GM06990 (cell line): ENCODE measurements around the gene JAM3.

Experiments
- DNase-seq: peaks from one replicate; pipeline ENCODE4 v3.0.0-alpha.2; 2011; ENCODE audit not compliant: insufficient read length; ENCODE audit errors: extremely low read depth
- H3K27me3 ChIP-seq: replicated peaks from 2 replicates; pipeline ENCODE4 v1.6.0; 2011; ENCODE audit warnings: low read length; ENCODE audit not compliant: control insufficient read depth, insufficient read depth
- H3K36me3 ChIP-seq: 2 replicates; pipeline ENCODE4 v1.5.1; 2011; ENCODE audit warnings: low read length; ENCODE audit not compliant: control insufficient read depth, insufficient read depth
- H3K4me3 ChIP-seq: replicated peaks from 2 replicates; pipeline ENCODE4 v1.5.1; 2011; ENCODE audit warnings: low read depth, mild to moderate bottlenecking, control low read depth, low read length
- CTCF ChIP-seq: IDR thresholded peaks from 2 replicates; pipeline ENCODE4 v1.5.1; 2011; ENCODE audit warnings: low read length, control low read depth, mild to moderate bottlenecking, inconsistent platforms; ENCODE audit not compliant: insufficient read depth, poor library complexity, severe bottlenecking

The JAM3 gene

GRCh38 chr11:134069426-134070341, 812 bp downstream of the JAM3 start:
- H3K4me3 ChIP-seq: no peak overlapping the region; the same call in 1 of the 2 replicates
- H3K36me3 ChIP-seq: no peaks in the 10 kb centered on the region
- no peaks in the 10 kb centered on the region for H3K27me3 ChIP-seq
- TF ChIP-seq CTCF: no peak
- DNase-seq: no peak

- H3K4me3 ChIP-seq: no peak overlapping the region
- no peaks in the 10 kb centered on the region for H3K36me3 ChIP-seq
- DNase-seq: no peak
- TF ChIP-seq CTCF: no peak
- no peaks in the 10 kb centered on the region for H3K27me3 ChIP-seq
Observed at GRCh38 chr11:134070342-134070845, 1.5 kb downstream of the JAM3 start.

- Histone ChIP-seq H3K36me3 (no peaks in the 10 kb centered on the region), H3K27me3 (no peaks in the 10 kb centered on the region), H3K4me3 (no peak overlapping the region)
- no peak for TF ChIP-seq CTCF
- no peak for DNase-seq
Observed at GRCh38 chr11:134071306-134071705, 2.4 kb downstream of the JAM3 start.

GRCh38 chr11:134071766-134072402, 3.0 kb downstream of the JAM3 start:
- Histone ChIP-seq H3K4me3 (no peak overlapping the region), H3K27me3 (no peaks in the 10 kb centered on the region)

GRCh38 chr11:134072844-134073243, 4.0 kb downstream of the JAM3 start:
- DNase-seq: no peak
- Histone ChIP-seq H3K4me3 (no peak overlapping the region), H3K36me3 (no peaks in the 10 kb centered on the region), H3K27me3 (no peaks in the 10 kb centered on the region)
- no peak for TF ChIP-seq CTCF

More at GRCh38 chr11:134071766-134072402, 3.0 kb downstream of the JAM3 start:
- no peak for TF ChIP-seq CTCF
- no peaks in the 10 kb centered on the region for H3K36me3 ChIP-seq
- no peak for DNase-seq
